HFFc6 (cell line): Measurements from ENCODE around the gene ODC1. TPM values are rescaled to one million over a fixed set of nuclear protein-coding genes. Genes with fewer than 3 reads are reported as not detected.
A peak's percentile ranks its signal among the peaks of the same experiment; 100 is the strongest.

Experiments used
- DNase-seq: peaks from one replicate; pipeline ENCODE4 v3.0.0-alpha.2; 2018
- H3K27ac Mint-ChIP-seq: 2 replicates; pipeline ENCODE4 v1.8.0; 2020; ENCODE audit warnings: mild to moderate bottlenecking, mixed read lengths
- H3K27me3 Mint-ChIP-seq: 2 replicates; pipeline ENCODE4 v1.8.0; 2021; ENCODE audit warnings: mild to moderate bottlenecking, moderate library complexity, mixed read lengths; ENCODE audit not compliant: insufficient read depth
- H3K36me3 Mint-ChIP-seq: 2 replicates; pipeline ENCODE4 v1.8.0; 2021; ENCODE audit warnings: low read depth, mixed read lengths
- H3K4me1 Mint-ChIP-seq: 2 replicates; pipeline ENCODE4 v1.8.0; 2020; ENCODE audit warnings: low read depth, mixed read lengths
- H3K4me3 Mint-ChIP-seq: 2 replicates; pipeline ENCODE4 v1.8.0; 2020; ENCODE audit warnings: mild to moderate bottlenecking, moderate library complexity, mixed read lengths
- H3K9me3 Mint-ChIP-seq: 2 replicates; pipeline ENCODE4 v1.8.0; 2020; ENCODE audit warnings: mild to moderate bottlenecking, mixed read lengths
- CTCF ChIP-seq: fragments of 200-600 bp; sonication (generic); IDR thresholded peaks from 2 replicates; pipeline ENCODE4 v1.5.0; 2021; ENCODE audit warnings: antibody characterized with exemption, mild to moderate bottlenecking
- total RNA-seq, 6 experiments: library from RNA; stranded (reverse); fragmentation: NEBNext Ultra II Directional; extraction: Animal tissue kit (Norgen Biotek cat#: 25700); gene quantifications; 2 replicates in 1 of 6; 3 replicates in 5 of 6; pipeline ENCODE4 v1.2.3, GENCODE V29; 2021

ODC1 gene
- total RNA-seq, 6 experiments from 2014 or later = 116 to 155 (median 143) TPM

GRCh38 chr2:10471955-10472354 is 23.8 kb upstream of the ODC1 start:
- Mint-ChIP-seq H3K27ac (no peak overlapping the region), H3K4me3 (no peak overlapping the region), H3K36me3 (no peaks in the 10 kb centered on the region), H3K4me1 (no peaks in the 10 kb centered on the region), H3K27me3 (peaks cover 8% of the 10 kb centered on the region), H3K9me3 (no peaks in the 10 kb centered on the region)
- DNase-seq = no peak
- 0 out of 2 replicates have a peak, but pooled peaks have one; percentile 11 for TF ChIP-seq CTCF

- Mint-ChIP-seq H3K27me3 (peaks cover 8% of the 10 kb centered on the region), H3K4me3 (no peak overlapping the region), H3K4me1 (no peaks in the 10 kb centered on the region), H3K36me3 (no peaks in the 10 kb centered on the region), H3K9me3 (no peaks in the 10 kb centered on the region), H3K27ac (no peak overlapping the region)
- TF ChIP-seq CTCF = no peak
- no peak for DNase-seq
Observed at GRCh38 chr2:10471046-10471571, 23.0 kb upstream of the ODC1 start.

GRCh38 chr2:10469955-10470608 is 22.0 kb upstream of the ODC1 start:
- Mint-ChIP-seq H3K9me3 (no peaks in the 10 kb centered on the region), H3K27me3 (peaks cover 8% of the 10 kb centered on the region), H3K36me3 (no peaks in the 10 kb centered on the region), H3K27ac (no peak overlapping the region), H3K4me3 (no peak overlapping the region), H3K4me1 (no peaks in the 10 kb centered on the region)
- no peak for DNase-seq
- TF ChIP-seq CTCF = no peak

- TF ChIP-seq CTCF = no peak
- peaks cover 12% of the 10 kb centered on the region for H3K27me3 Mint-ChIP-seq
- no peak for DNase-seq
- H3K4me1 Mint-ChIP-seq = no peaks in the 10 kb centered on the region
- H3K4me3 Mint-ChIP-seq = no peak overlapping the region
- H3K27ac Mint-ChIP-seq = no peak overlapping the region
- no peaks in the 10 kb centered on the region for H3K9me3 Mint-ChIP-seq
- no peaks in the 10 kb centered on the region for H3K36me3 Mint-ChIP-seq
Observed at GRCh38 chr2:10469301-10469700, 21.2 kb upstream of the ODC1 start.

- no peak for DNase-seq
- no peaks in the 10 kb centered on the region for H3K36me3 Mint-ChIP-seq
- TF ChIP-seq CTCF = no peak
- peaks cover 13% of the 10 kb centered on the region for H3K27me3 Mint-ChIP-seq
- H3K4me3 Mint-ChIP-seq = no peak overlapping the region
- no peak overlapping the region for H3K27ac Mint-ChIP-seq
- H3K9me3 Mint-ChIP-seq = no peaks in the 10 kb centered on the region
- no peaks in the 10 kb centered on the region for H3K4me1 Mint-ChIP-seq
Observed at GRCh38 chr2:10467401-10467800, 19.3 kb upstream of the ODC1 start.
